Measurements from ENCODE around the gene LARGE1. TPM values are rescaled to one million over a fixed set of nuclear protein-coding genes. Genes with fewer than 3 reads are reported as not detected.

LARGE1 gene
- polyA plus RNA-seq, 3 donors, result 0.05 to 0.13 TPM; not detected in 1

- no peaks in the 10 kb centered on the region for H4K20me1 ChIP-seq (ENCODE audit: insufficient read depth, low read length)
- no peak overlapping the region for H3K9ac ChIP-seq (ENCODE audit: insufficient read depth, low read length, poor library complexity, severe bottlenecking)
- peaks cover 0 to 2% (median 0%) of the 10 kb centered on the region in 3 donors for H3K27me3 Mint-ChIP-seq (ENCODE audit: low read depth in 3 of 3)
- WGBS (ENCODE audit: insufficient coverage), result 94% methylated on average over 8 of the region's 13 CpGs
- no peak for DNase-seq
- TF ChIP-seq, protein P1, sequence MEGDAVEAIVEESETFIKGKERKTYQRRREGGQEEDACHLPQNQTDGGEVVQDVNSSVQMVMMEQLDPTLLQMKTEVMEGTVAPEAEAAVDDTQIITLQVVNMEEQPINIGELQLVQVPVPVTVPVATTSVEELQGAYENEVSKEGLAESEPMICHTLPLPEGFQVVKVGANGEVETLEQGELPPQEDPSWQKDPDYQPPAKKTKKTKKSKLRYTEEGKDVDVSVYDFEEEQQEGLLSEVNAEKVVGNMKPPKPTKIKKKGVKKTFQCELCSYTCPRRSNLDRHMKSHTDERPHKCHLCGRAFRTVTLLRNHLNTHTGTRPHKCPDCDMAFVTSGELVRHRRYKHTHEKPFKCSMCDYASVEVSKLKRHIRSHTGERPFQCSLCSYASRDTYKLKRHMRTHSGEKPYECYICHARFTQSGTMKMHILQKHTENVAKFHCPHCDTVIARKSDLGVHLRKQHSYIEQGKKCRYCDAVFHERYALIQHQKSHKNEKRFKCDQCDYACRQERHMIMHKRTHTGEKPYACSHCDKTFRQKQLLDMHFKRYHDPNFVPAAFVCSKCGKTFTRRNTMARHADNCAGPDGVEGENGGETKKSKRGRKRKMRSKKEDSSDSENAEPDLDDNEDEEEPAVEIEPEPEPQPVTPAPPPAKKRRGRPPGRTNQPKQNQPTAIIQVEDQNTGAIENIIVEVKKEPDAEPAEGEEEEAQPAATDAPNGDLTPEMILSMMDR (IDR thresholded peaks at IDR 0.05), result no peak
- H3K4me3 ChIP-seq (replicated peaks in 1 of 3; ENCODE audit: low read depth in 2 of 3, low read length in 3 of 3), result no peak overlapping the region
- no peak overlapping the region for H3K4me2 ChIP-seq (replicated peaks; ENCODE audit: extremely low read depth, low read length, poor library complexity, severe bottlenecking)
- no peaks in the 10 kb centered on the region for H3K36me3 Mint-ChIP-seq
- H3K36me3 ChIP-seq (replicated peaks in 1 of 2; ENCODE audit: control insufficient read depth in 1 of 2, insufficient read depth in 2 of 2, low read length in 2 of 2), result no peaks in the 10 kb centered on the region
- H3K27ac ChIP-seq (ENCODE audit: low read depth in 1 of 2, low read length in 2 of 2), result no peak overlapping the region
- H3K27me3 ChIP-seq (ENCODE audit: control insufficient read depth in 2 of 2, insufficient read depth in 2 of 2, low read length in 2 of 2), result no peaks in the 10 kb centered on the region
- H3K27ac Mint-ChIP-seq, result no peak overlapping the region
- no peak overlapping the region for H3K4me3 Mint-ChIP-seq
- H3K79me2 ChIP-seq (ENCODE audit: insufficient read depth, low read length), result no peaks in the 10 kb centered on the region
- no peaks in the 10 kb centered on the region for H3K4me1 Mint-ChIP-seq
- H3K4me1 ChIP-seq (ENCODE audit: control insufficient read depth in 1 of 2, insufficient read depth in 2 of 2, low read length in 2 of 2), result no peaks in the 10 kb centered on the region
- H2AFZ ChIP-seq (ENCODE audit: insufficient read depth, low read depth, low read length, poor library complexity, severe bottlenecking), result no peak overlapping the region
- intact Hi-C loops (cut with micrococcal nuclease), result no loop called here
- peaks cover 0 to 6% of the 10 kb centered on the region in 2 donors for H3K9me3 ChIP-seq (replicated peaks in 1 of 2; ENCODE audit: control insufficient read depth in 1 of 2, insufficient read depth in 1 of 2, low read length in 2 of 2)
- H3K9me3 Mint-ChIP-seq, result peaks cover 0 to 3% (median 0%) of the 10 kb centered on the region in 7 donors
Measured at GRCh38 chr22:33519974-33520903, 400.0 kb downstream of the LARGE1 start.

DNA sequence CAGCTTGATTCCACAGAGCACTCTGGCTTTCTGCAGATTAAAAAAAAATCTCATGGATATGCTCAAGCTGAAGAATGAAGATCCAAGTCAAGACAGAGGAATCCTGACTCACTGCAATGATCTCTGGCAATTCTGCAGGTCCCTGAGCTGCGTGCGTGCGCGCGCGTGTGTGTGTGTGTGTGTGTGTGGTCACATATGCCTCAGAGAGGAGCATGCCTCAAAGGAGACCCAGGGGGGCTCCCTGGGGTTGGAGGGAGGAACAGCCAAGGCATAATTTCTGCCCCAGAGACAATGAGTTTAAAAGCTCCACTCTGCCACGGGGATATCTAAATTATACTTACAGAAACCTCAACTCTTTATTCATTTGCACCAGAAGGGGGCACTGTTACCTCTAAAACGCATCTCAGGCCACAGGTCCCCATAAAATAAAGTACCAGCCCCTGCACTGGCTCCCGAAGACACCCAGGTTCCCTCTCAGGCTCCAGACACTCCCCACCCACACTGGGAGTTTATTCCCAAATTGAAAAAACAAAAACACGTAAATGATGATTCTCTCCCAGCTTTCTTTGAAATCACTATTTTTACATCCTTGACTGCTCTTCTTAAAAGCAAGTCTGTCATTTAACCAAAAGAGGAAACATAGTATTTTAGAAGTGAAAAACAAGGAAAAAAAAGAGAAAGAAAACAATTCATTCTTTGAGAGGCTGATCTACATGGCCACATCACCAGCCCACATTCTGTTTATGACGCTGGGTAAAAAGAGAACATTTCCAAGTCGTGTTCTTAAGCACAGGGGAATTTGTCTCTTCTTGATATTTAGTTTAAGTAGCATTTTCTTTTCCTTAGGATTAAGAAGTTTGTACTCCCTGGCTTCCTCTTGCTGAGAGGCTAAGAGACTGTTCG is 401.0 kb downstream of the LARGE1 start:
- TF ChIP-seq, protein P1 (IDR thresholded peaks at IDR 0.05), result peak; percentile 28
- H3K27me3 Mint-ChIP-seq (ENCODE audit: low read depth in 3 of 3), result peaks cover 0 to 2% (median 0%) of the 10 kb centered on the region in 3 donors
- Histone ChIP-seq H3K79me2 (ENCODE audit: insufficient read depth, low read length) (no peaks in the 10 kb centered on the region), H3K4me3 (replicated peaks in 1 of 3; ENCODE audit: low read depth in 2 of 3, low read length in 3 of 3) (no peak overlapping the region), H4K20me1 (ENCODE audit: insufficient read depth, low read length) (no peaks in the 10 kb centered on the region), H3K4me1 (ENCODE audit: control insufficient read depth in 1 of 2, insufficient read depth in 2 of 2, low read length in 2 of 2) (no peaks in the 10 kb centered on the region), H3K36me3 (replicated peaks in 1 of 2; ENCODE audit: control insufficient read depth in 1 of 2, insufficient read depth in 2 of 2, low read length in 2 of 2) (no peaks in the 10 kb centered on the region), H3K4me2 (replicated peaks; ENCODE audit: extremely low read depth, low read length, poor library complexity, severe bottlenecking) (no peak overlapping the region), H3K27me3 (ENCODE audit: control insufficient read depth in 2 of 2, insufficient read depth in 2 of 2, low read length in 2 of 2) (no peaks in the 10 kb centered on the region), H3K9me3 (replicated peaks in 1 of 2; ENCODE audit: control insufficient read depth in 1 of 2, insufficient read depth in 1 of 2, low read length in 2 of 2) (peaks cover 0 to 6% of the 10 kb centered on the region in 2 donors), H2AFZ (ENCODE audit: insufficient read depth, low read depth, low read length, poor library complexity, severe bottlenecking) (no peak overlapping the region), H3K9ac (ENCODE audit: insufficient read depth, low read length, poor library complexity, severe bottlenecking) (no peak overlapping the region), H3K27ac (ENCODE audit: low read depth in 1 of 2, low read length in 2 of 2) (no peak overlapping the region)
- WGBS (ENCODE audit: insufficient coverage), result 20% methylated on average over 4 of the region's 13 CpGs
- intact Hi-C loops (cut with micrococcal nuclease), result no loop called here
- no peak for DNase-seq
- H3K27ac Mint-ChIP-seq, result no peak overlapping the region
- H3K4me3 Mint-ChIP-seq, result no peak overlapping the region
- H3K36me3 Mint-ChIP-seq, result no peaks in the 10 kb centered on the region
- H3K4me1 Mint-ChIP-seq, result no peaks in the 10 kb centered on the region
- peaks cover 0 to 3% (median 0%) of the 10 kb centered on the region in 7 donors for H3K9me3 Mint-ChIP-seq
